ENCODE data around the gene PKNOX2.

Gene PKNOX2

GRCh38 chr11:125313271-125314219 is 149.0 kb downstream of the PKNOX2 start:
- DNase-seq (ENCODE audit: low spot score), result no peak

- DNase-seq (ENCODE audit: low spot score), result no peak
These were observed 149.9 kb downstream of the PKNOX2 start for GRCh38 chr11:125314276-125315078.

- no peak for DNase-seq (ENCODE audit: low spot score)
These were observed 150.7 kb downstream of the PKNOX2 start for GRCh38 chr11:125315079-125315740.

- DNase-seq (ENCODE audit: low spot score), result no peak
These were observed 152.9 kb downstream of the PKNOX2 start for GRCh38 chr11:125317416-125317815.

- DNase-seq (ENCODE audit: low spot score), result no peak
These were observed 155.1 kb downstream of the PKNOX2 start for GRCh38 chr11:125319649-125320048.

- no peak for DNase-seq (ENCODE audit: low spot score)
These were observed 156.0 kb downstream of the PKNOX2 start for GRCh38 chr11:125320347-125321076.

- no peak for DNase-seq (ENCODE audit: low spot score)
These were observed 157.7 kb downstream of the PKNOX2 start for GRCh38 chr11:125322289-125322688.

- no peak for DNase-seq (ENCODE audit: low spot score)
These were observed 160.6 kb downstream of the PKNOX2 start for GRCh38 chr11:125325196-125325595.

- DNase-seq (ENCODE audit: low spot score), result no peak
These were observed 161.6 kb downstream of the PKNOX2 start for GRCh38 chr11:125326126-125326525.

- no peak for DNase-seq (ENCODE audit: low spot score)
These were observed 163.1 kb downstream of the PKNOX2 start for GRCh38 chr11:125327518-125328224.

GRCh38 chr11:125328225-125328580 is 163.7 kb downstream of the PKNOX2 start:
- DNase-seq (ENCODE audit: low spot score), result no peak

GRCh38 chr11:125329786-125330185 is 165.2 kb downstream of the PKNOX2 start:
- no peak for DNase-seq (ENCODE audit: low spot score)

GRCh38 chr11:125330462-125331325 is 166.1 kb downstream of the PKNOX2 start:
- DNase-seq (ENCODE audit: low spot score), result no peak

GRCh38 chr11:125331357-125332035 is 166.9 kb downstream of the PKNOX2 start:
- no peak for DNase-seq (ENCODE audit: low spot score)

- DNase-seq (ENCODE audit: low spot score), result no peak
These were observed 168.3 kb downstream of the PKNOX2 start for GRCh38 chr11:125332821-125333220.

- no peak for DNase-seq (ENCODE audit: low spot score)
These were observed 169.0 kb downstream of the PKNOX2 start for GRCh38 chr11:125333354-125334073.

- DNase-seq (ENCODE audit: low spot score), result no peak
These were observed 170.6 kb downstream of the PKNOX2 start for GRCh38 chr11:125335106-125335505.

- DNase-seq (ENCODE audit: low spot score), result no peak
These were observed 173.6 kb downstream of the PKNOX2 start for GRCh38 chr11:125337836-125338834.

Data from hematopoietic multipotent progenitor cell treated with erythropoietin and hydrocortisone succinate and interleukin-3 and kit ligand, for 15 days (in vitro differentiated cells).